ENCODE results near the gene TSPAN10.

TSPAN10 gene

GRCh38 chr17:81690549-81690948 is 53.6 kb downstream of the TSPAN10 start:
- DNase-seq, result no peak

DNA sequence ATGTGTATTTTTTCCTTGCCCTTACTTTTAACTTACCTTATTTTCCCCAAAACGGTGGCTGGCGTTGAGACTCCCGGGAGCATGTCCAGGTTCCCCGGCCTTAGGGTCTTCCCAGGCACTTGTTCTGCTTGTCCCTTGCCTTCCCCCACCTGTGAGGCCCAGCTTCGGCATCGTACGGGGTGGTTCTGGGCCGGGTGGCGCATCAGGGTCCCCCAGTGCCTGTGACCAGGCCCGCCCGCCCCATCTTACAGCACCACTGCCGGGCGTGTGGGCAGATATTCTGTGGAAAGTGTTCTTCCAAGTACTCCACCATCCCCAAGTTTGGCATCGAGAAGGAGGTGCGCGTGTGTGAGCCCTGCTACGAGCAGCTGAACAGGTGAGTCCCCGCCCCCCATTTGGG is 54.2 kb downstream of the TSPAN10 start:
- no peak for DNase-seq

- no peak for DNase-seq
Observed at GRCh38 chr17:81691608-81692007, 54.6 kb downstream of the TSPAN10 start.

- DNase-seq, result no peak
Observed at GRCh38 chr17:81693509-81694210, 56.7 kb downstream of the TSPAN10 start.

DNA sequence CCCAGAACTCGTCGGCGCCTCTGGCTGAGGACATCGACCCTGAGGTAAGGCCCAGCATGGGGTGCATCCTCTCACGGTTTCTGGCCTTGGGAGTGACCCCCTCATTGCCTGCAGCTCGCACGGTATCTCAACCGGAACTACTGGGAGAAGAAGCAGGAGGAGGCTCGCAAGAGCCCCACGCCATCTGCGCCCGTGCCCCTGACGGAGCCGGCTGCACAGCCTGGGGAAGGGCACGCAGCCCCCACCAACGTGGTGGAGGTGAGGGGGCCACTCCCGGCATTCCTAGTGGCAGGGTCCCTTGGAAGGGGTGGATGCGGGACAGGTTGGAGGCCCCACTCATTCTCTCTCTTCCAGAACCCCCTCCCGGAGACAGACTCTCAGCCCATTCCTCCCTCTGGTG is 57.8 kb downstream of the TSPAN10 start:
- DNase-seq, result no peak

DNA sequence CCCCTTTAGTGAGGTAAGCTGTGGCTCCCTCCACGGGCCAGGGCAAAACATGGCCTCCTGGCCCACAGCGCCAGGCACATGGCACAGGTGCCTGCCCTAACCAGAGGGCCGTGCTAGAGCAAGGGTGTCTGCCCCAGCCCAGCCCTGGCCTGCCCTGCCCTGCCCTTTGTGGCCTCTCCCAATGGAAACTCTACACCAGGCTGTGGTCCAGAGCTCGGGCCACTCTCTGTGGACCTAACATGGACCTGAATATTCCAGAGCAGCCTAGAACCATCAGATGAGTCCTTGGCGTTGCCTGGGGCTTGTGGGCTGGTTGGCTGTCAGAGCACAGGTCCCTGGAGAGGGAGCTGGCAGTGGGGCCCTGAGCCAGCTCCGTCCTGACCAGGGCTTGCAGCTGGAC is 58.2 kb downstream of the TSPAN10 start:
- no peak for DNase-seq

GRCh38 chr17:81695801-81696200 is 58.8 kb downstream of the TSPAN10 start:
- DNase-seq, result no peak

DNA sequence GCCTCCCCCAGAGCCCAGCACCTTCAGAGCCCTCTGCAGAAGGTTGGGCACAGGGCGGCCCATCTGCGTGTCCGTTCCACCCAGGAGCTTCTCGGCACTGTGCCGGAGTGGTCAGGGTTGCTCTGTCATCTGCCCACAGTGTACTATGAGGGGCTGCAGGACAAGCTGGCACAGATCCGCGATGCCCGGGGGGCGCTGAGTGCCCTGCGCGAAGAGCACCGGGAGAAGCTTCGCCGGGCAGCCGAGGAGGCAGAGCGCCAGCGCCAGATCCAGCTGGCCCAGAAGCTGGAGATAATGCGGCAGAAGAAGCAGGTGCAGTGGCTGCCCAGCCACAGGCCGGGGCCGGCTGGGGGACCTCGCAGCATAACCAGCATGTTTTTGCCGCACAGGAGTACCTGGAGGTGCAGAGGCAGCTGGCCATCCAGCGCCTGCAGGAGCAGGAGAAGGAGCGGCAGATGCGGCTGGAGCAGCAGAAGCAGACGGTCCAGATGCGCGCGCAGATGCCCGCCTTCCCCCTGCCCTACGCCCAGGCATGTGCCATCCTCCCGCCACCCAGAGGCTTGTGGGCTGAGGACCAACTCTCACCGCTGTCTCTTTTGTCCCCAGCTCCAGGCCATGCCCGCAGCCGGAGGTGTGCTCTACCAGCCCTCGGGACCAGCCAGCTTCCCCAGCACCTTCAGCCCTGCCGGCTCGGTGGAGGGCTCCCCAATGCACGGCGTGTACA is 59.4 kb downstream of the TSPAN10 start:
- DNase-seq, result no peak

DNA sequence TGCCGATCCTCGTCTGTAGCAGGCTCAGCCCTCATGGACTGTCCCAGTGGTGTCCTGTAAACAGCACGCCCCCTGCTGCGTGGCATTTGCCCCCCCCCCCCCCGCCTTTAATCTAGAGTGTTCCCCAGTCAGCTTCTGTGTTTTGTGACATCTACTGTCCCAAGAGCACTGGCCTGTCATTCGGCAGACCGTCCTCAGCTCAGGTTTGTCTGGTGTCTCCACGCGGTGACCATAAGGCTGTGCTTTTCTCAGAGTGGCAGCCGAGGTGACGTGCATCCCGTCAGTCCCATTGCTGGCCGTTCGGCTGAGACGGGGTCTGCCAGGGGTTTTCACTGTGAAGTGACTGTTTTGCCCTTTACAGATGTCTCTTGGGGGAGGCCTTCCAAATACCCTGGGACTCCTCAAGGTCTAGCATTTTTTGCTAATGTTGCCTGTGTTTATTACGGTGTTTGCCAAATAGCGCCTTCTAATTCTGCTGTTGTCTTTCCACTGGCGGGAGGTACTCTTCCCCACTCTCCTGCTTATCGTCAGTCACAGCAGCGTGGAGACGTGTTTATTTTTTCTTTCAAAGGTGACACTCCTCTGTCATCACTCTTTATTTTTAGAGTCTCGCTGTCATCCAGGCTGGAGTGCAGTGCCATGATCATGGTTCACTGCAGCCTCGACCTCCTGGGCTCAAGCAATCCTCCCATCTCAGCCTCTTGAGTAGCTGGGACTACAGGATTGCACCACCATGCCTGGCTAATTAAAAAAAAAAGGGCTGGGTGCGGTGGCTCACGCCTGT is 60.5 kb downstream of the TSPAN10 start:
- no peak for DNase-seq

Data from stimulated activated CD4-positive, alpha-beta T cell treated with anti-CD3 and anti-CD28 coated beads, Interleukin-2, amount 100 ng/mL, for 24 hours (primary cell).